Measurements from ENCODE around the gene LIN54. TPM values are rescaled to one million over a fixed set of nuclear protein-coding genes. Genes with fewer than 3 reads are reported as not detected.

Gene LIN54
- polyA plus RNA-seq, 2 of the 4 experiments (the other 2 are of a cell fraction), result 6.7 to 12.7 TPM

DNA sequence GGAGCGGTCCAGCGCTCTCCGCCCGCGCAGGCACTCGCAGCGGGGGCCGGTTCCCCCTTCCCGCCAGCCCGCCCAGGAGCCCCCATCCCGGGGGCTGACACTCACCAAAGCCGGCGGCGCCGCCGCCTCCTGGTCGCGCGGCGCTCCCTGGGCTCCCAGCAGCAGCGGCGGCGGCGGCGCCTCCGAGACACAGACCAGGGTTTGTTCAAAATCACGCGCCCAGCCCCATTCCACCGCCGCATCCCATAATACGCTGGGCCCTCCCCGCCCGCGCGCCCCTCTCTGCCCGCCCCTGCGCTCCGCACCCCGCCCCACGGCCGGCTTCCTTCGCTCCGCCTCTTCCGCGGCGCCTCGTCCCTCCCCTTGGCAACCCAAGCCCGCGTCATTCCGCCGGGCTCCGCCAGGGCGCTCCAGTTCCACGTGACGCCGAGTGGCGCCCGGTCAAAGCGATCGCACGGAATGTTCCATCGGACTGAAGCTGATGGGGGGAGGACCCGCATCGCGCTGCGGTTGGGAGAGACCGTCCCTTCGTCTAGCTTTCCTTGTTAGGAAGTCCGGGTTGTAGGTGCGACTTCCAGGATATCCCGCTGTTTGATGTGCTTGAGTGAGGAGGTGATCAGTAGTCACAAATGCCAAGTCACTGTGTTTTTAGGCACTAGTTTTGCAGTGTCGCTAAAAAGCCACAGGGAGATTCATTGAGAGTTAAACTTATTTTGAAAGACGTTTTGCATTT is 2.2 kb upstream of the LIN54 start (continued):
- TF ChIP-seq, protein P1, sequence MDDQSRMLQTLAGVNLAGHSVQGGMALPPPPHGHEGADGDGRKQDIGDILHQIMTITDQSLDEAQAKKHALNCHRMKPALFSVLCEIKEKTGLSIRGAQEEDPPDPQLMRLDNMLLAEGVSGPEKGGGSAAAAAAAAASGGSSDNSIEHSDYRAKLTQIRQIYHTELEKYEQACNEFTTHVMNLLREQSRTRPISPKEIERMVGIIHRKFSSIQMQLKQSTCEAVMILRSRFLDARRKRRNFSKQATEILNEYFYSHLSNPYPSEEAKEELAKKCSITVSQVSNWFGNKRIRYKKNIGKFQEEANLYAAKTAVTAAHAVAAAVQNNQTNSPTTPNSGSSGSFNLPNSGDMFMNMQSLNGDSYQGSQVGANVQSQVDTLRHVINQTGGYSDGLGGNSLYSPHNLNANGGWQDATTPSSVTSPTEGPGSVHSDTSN (IDR thresholded peaks at IDR 0.05), result no peak
- no peak; the same call in 2 of the 3 replicates for TF ChIP-seq CTCF (IDR thresholded peaks at IDR 0.05)
- TF ChIP-seq POLR2AphosphoS2 (conservative IDR thresholded peaks at IDR 0.05; ENCODE audit: low read length), result no peak
- TF ChIP-seq ZC3H11A (IDR thresholded peaks at IDR 0.05), result no peak
- TF ChIP-seq CHD2 (IDR thresholded peaks at IDR 0.05; ENCODE audit: low read length, partially characterized antibody), result no peak
- TF ChIP-seq ESRRA (IDR thresholded peaks at IDR 0.05; ENCODE audit: borderline replicate concordance, low read length), result no peak
- TF ChIP-seq BCL3 (IDR thresholded peaks at IDR 0.05), result no peak

DNA sequence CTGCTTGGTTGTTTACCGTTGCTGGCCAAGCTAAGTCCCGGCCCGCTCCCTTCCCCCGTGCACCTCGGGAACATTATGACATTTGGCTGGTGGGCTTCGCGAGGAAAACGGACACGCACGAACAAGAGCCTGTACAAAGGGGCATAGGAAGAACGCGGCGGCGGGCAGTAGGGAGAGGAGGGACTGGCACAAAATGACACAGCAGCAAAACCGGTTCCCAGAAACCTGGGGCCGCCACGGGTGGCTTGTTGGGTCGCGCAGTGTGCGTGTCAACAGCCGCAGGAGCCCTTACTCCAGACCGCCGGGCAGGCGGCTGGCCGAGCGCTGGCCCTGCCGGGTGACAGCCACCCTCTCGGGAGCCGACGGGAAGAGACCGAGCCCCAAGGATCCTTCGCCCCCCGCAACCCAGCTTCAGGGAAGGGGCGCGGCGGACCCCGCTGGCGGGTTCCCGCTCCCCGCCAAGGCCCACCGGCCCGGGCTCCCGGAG is 1.6 kb upstream of the LIN54 start:
- DNase-seq (ENCODE audit: low read depth in 1 of 2, low spot score in 1 of 2) (peak in 1 of 2 experiments; percentile 20), FAIRE-seq (no peak), ATAC-seq (peak; percentile 30 to 57)
- peak overlapping the region; percentile 75 to 96 for H3K27ac ChIP-seq
- 2% methylated on average over 13 of the region's 43 CpGs for WGBS (ENCODE audit: missing lambda C conversion rate)
- peaks cover 23% of the 10 kb centered on the region for H3K4me1 ChIP-seq
- no peaks in the 10 kb centered on the region for H3K9me3 ChIP-seq
- CTCF ChIA-PET, result interaction anchor here (0.7 to 1.8 kb wide), 4 partner anchors 11 to 351 kb away, joined by 3 to 6 read pairs (median 4); partner anchors contain the start of gene THAP9
- H3K4me2 ChIP-seq, result peak overlapping the region; percentile 79
- TF ChIP-seq PHF8 (IDR thresholded peaks at IDR 0.05; ENCODE audit: borderline replicate concordance, low read depth) (0 out of 2 replicates have a peak, but pooled peaks have one; percentile 23), HOXB5 (CRISPR knock-in tag; IDR thresholded peaks at IDR 0.05) (no peak)
- peak overlapping the region; percentile 80 for H3K4me3 ChIP-seq
- POLR2A ChIA-PET, result interaction anchor here (1.5 to 3.4 kb wide), 2 partner anchors 23 to 272 kb away, joined by 10 to 40 read pairs; partner anchors contain the start of genes COPS4 and COQ2

- CTCF ChIA-PET, result interaction anchor here (0.6 to 1.8 kb wide), 5 partner anchors 10 to 351 kb away, joined by 3 to 6 read pairs (median 4); no protein-coding TSS in a partner anchor
Measured at GRCh38 chr4:83011689-83012199, 1.1 kb upstream of the LIN54 start.

More at GRCh38 chr4:83011689-83012199, 1.1 kb upstream of the LIN54 start:
- DNase-seq (ENCODE audit: low read depth in 1 of 2, low spot score in 1 of 2) (no peak), ATAC-seq (no peak), FAIRE-seq (no peak)
- peak overlapping the region; percentile 79 for H3K4me2 ChIP-seq
- peak overlapping the region; percentile 80 for H3K4me3 ChIP-seq
- POLR2A ChIA-PET, result interaction anchor here (1.0 to 3.4 kb wide), 3 partner anchors 23 to 582 kb away, joined by 3 to 40 read pairs (median 6); partner anchors contain the start of genes COPS4 and THAP9
- TF ChIP-seq, protein P2, sequence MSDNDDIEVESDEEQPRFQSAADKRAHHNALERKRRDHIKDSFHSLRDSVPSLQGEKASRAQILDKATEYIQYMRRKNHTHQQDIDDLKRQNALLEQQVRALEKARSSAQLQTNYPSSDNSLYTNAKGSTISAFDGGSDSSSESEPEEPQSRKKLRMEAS (IDR thresholded peaks at IDR 0.05), result no peak
- TF ChIP-seq, protein P3, sequence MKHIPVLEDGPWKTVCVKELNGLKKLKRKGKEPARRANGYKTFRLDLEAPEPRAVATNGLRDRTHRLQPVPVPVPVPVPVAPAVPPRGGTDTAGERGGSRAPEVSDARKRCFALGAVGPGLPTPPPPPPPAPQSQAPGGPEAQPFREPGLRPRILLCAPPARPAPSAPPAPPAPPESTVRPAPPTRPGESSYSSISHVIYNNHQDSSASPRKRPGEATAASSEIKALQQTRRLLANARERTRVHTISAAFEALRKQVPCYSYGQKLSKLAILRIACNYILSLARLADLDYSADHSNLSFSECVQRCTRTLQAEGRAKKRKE (CRISPR knock-in tag; IDR thresholded peaks at IDR 0.05; ENCODE audit: low read depth), result no peak
- no peak for TF ChIP-seq BCL3 (IDR thresholded peaks at IDR 0.05)
- TF ChIP-seq POLR2AphosphoS2 (conservative IDR thresholded peaks at IDR 0.05; ENCODE audit: low read length), result no peak
- TF ChIP-seq EHMT2 (IDR thresholded peaks at IDR 0.05; ENCODE audit: low read depth), result no peak
- TF ChIP-seq FOSB (CRISPR knock-in tag; IDR thresholded peaks at IDR 0.05), result no peak
- TF ChIP-seq MYC (IDR thresholded peaks at IDR 0.05; ENCODE audit: borderline replicate concordance, low read length), result no peak
- no peak for TF ChIP-seq PHF8 (IDR thresholded peaks at IDR 0.05; ENCODE audit: borderline replicate concordance, low read depth)
- TF ChIP-seq, protein P4, sequence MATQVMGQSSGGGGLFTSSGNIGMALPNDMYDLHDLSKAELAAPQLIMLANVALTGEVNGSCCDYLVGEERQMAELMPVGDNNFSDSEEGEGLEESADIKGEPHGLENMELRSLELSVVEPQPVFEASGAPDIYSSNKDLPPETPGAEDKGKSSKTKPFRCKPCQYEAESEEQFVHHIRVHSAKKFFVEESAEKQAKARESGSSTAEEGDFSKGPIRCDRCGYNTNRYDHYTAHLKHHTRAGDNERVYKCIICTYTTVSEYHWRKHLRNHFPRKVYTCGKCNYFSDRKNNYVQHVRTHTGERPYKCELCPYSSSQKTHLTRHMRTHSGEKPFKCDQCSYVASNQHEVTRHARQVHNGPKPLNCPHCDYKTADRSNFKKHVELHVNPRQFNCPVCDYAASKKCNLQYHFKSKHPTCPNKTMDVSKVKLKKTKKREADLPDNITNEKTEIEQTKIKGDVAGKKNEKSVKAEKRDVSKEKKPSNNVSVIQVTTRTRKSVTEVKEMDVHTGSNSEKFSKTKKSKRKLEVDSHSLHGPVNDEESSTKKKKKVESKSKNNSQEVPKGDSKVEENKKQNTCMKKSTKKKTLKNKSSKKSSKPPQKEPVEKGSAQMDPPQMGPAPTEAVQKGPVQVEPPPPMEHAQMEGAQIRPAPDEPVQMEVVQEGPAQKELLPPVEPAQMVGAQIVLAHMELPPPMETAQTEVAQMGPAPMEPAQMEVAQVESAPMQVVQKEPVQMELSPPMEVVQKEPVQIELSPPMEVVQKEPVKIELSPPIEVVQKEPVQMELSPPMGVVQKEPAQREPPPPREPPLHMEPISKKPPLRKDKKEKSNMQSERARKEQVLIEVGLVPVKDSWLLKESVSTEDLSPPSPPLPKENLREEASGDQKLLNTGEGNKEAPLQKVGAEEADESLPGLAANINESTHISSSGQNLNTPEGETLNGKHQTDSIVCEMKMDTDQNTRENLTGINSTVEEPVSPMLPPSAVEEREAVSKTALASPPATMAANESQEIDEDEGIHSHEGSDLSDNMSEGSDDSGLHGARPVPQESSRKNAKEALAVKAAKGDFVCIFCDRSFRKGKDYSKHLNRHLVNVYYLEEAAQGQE (IDR thresholded peaks at IDR 0.05), result no peak
- no peak for TF ChIP-seq ZC3H11A (IDR thresholded peaks at IDR 0.05)
- TF ChIP-seq HOXB13 (CRISPR knock-in tag; IDR thresholded peaks at IDR 0.05; ENCODE audit: low read depth), result no peak
- TF ChIP-seq NPAS2 (CRISPR knock-in tag; IDR thresholded peaks at IDR 0.05; ENCODE audit: borderline replicate concordance), result no peak
- TF ChIP-seq TFCP2L1 (CRISPR knock-in tag; IDR thresholded peaks at IDR 0.05), result no peak
- no peak for TF ChIP-seq CHD4 (IDR thresholded peaks at IDR 0.05; ENCODE audit: borderline replicate concordance)
- TF ChIP-seq EP300 (IDR thresholded peaks at IDR 0.05), result no peak
- no peaks in the 10 kb centered on the region for H3K9me3 ChIP-seq
- peaks cover 23% of the 10 kb centered on the region for H3K4me1 ChIP-seq
- WGBS (ENCODE audit: missing lambda C conversion rate), result 9% methylated on average over 5 of the region's 5 CpGs
- H3K27ac ChIP-seq, result peak overlapping the region; percentile 75 to 96; a peak in 5 of 6 replicates
